Measurements from ENCODE around the gene C14orf132. TPM values are rescaled to one million over a fixed set of nuclear protein-coding genes. Genes with fewer than 3 reads are reported as not detected.

The C14orf132 gene
- total RNA-seq, 4 donors from 2014 or later, result 1.2 to 6.2 (median 4.5) TPM

DNA sequence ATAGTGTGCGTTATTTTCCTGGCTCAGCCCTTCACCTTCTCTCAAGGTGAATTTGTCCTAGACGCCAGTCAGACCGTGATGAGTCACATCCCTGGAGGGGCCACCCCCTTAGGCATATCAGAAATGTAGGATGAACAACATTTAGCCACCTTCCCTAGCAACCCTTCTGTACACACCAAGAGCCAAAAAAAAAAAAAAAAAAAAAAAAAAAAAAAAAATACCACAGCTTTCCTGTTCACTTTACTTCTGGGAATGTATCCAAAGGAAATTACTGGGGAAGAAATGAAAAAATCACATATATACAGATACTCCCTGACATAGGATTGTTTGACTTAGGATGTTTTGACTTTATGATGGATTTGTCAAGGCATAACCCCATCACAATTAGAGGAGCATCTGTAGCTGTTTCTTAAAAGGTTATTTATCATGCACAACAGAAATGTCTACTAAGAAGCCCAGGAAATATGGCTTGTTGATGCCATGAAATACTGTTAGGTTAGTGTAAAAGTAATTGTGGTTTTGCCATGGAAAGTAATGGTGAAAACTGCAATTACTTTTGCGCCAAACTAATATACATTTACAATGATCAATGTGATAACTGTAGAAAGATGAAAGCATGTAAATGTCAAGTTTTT lies 97.3 kb downstream of the C14orf132 start:
- no peak for DNase-seq
- Histone ChIP-seq H3K27ac (peak overlapping the region in 1 of 4 donors; percentile 58), H3K27me3 (no peaks in the 10 kb centered on the region), H3K4me3 (no peak overlapping the region), H3K4me1 (no peaks in the 10 kb centered on the region), H3K9me3 (no peaks in the 10 kb centered on the region), H3K36me3 (no peaks in the 10 kb centered on the region)
- TF ChIP-seq CTCF (IDR thresholded peaks at IDR 0.05) (no peak), POLR2A (IDR thresholded peaks at IDR 0.05) (no peak)

GRCh38 chr14:96138241-96138640 lies 99.1 kb downstream of the C14orf132 start:
- no peaks in the 10 kb centered on the region for H3K27me3 ChIP-seq
- no peak overlapping the region for H3K4me3 ChIP-seq
- no peaks in the 10 kb centered on the region for H3K4me1 ChIP-seq
- no peak for DNase-seq
- TF ChIP-seq CTCF (IDR thresholded peaks at IDR 0.05), result no peak
- TF ChIP-seq POLR2A (IDR thresholded peaks at IDR 0.05), result no peak
- H3K36me3 ChIP-seq, result no peaks in the 10 kb centered on the region
- H3K9me3 ChIP-seq, result no peaks in the 10 kb centered on the region
- no peak overlapping the region for H3K27ac ChIP-seq

DNA sequence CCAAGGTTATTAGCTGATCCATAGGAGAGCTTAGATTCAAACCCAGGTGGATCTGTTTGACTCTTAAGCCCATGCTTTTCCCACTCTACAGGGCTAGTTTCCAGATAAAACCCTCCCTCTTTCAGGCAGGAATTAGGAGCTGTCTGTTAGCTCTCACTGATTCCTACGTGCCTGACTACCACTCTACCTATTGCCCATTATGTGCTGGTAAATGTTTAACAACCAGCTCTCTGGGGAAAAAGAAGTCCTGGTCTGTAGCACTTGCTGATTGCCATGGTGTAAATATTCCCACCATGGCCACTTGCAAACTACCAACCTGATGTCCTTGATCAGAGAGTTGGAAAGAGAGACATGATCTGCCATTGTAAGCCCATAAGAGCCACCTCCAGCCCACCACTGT lies 100.0 kb downstream of the C14orf132 start:
- TF ChIP-seq CTCF (IDR thresholded peaks at IDR 0.05), result no peak
- no peak for TF ChIP-seq POLR2A (IDR thresholded peaks at IDR 0.05)
- Histone ChIP-seq H3K9me3 (no peaks in the 10 kb centered on the region), H3K4me1 (no peaks in the 10 kb centered on the region), H3K36me3 (no peaks in the 10 kb centered on the region), H3K27me3 (no peaks in the 10 kb centered on the region), H3K27ac (no peak overlapping the region), H3K4me3 (no peak overlapping the region)
- no peak for DNase-seq

GRCh38 chr14:96139879-96140278 lies 100.7 kb downstream of the C14orf132 start:
- H3K9me3 ChIP-seq, result no peaks in the 10 kb centered on the region

GRCh38 chr14:96140952-96141351 lies 101.8 kb downstream of the C14orf132 start:
- no peaks in the 10 kb centered on the region for H3K9me3 ChIP-seq

More at GRCh38 chr14:96139879-96140278, 100.7 kb downstream of the C14orf132 start:
- Histone ChIP-seq H3K4me3 (no peak overlapping the region), H3K36me3 (no peaks in the 10 kb centered on the region), H3K27ac (no peak overlapping the region), H3K4me1 (no peaks in the 10 kb centered on the region), H3K27me3 (no peaks in the 10 kb centered on the region)
- no peak for DNase-seq
- TF ChIP-seq POLR2A (IDR thresholded peaks at IDR 0.05) (no peak), CTCF (IDR thresholded peaks at IDR 0.05) (no peak)

More at GRCh38 chr14:96140952-96141351, 101.8 kb downstream of the C14orf132 start:
- Histone ChIP-seq H3K4me3 (no peak overlapping the region), H3K27ac (no peak overlapping the region), H3K27me3 (no peaks in the 10 kb centered on the region), H3K36me3 (no peaks in the 10 kb centered on the region), H3K4me1 (no peaks in the 10 kb centered on the region)
- no peak for DNase-seq
- no peak for TF ChIP-seq CTCF (IDR thresholded peaks at IDR 0.05)
- no peak for TF ChIP-seq POLR2A (IDR thresholded peaks at IDR 0.05)

Small RNA genes lying within 50 kb of the gene (small RNA-seq; reads per million reads assigned to genes)
- 0 reads per million in 2 donors for gene AL137190.1

Other genes with a start within 250 kb of the C14orf132 start
- gene TUNAR, start 162.5 kb upstream of the C14orf132 start, total RNA-seq, result not detected
- 10 to 100 TPM; 12.4 to 18.9 (median 16.9) TPM for gene BDKRB2, start 165.5 kb downstream of the C14orf132 start, total RNA-seq
- 1 to 10 TPM; 2.2 to 3.4 (median 2.8) TPM for gene BDKRB1, start 216.8 kb downstream of the C14orf132 start, total RNA-seq

Measured in Peyer's patch (tissue), 4 donors.